NCI-H345 (cell line): Measurements from ENCODE around the gene DAPK2.
A peak's percentile ranks its signal among the peaks of the same experiment; 100 is the strongest.
"Not testable (repeated sequence)": the region's sequence is repeated elsewhere in the genome, so short reads cannot be mapped to it uniquely, and the experiment has no call there.

ENCODE experiments used
- DNase-seq: peaks from one replicate; lab custom pipeline; 2025; lab: John Stamatoyannopoulos, UW

The DAPK2 gene

DNA sequence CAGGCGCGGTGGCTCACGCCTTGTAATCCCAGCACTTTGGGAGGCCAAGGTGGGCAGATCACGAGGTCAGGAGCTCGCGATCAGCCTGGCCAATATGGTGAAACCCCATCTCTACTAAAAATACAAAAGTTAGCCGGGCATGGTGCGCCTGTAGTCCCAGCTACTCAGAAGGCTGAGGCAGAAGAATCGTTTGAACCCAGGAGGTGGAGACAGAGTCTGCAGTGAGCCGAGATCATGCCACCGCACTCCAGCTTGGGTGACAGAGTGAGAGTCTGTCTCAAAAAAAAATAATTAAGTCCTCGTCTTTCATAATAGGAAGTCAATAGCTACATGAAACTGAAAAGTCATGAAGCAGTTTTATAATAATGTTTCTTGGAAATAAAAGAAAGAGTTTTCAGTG lies 7.4 kb upstream of the DAPK2 start:
- not testable (repeated sequence) for DNase-seq

DNA sequence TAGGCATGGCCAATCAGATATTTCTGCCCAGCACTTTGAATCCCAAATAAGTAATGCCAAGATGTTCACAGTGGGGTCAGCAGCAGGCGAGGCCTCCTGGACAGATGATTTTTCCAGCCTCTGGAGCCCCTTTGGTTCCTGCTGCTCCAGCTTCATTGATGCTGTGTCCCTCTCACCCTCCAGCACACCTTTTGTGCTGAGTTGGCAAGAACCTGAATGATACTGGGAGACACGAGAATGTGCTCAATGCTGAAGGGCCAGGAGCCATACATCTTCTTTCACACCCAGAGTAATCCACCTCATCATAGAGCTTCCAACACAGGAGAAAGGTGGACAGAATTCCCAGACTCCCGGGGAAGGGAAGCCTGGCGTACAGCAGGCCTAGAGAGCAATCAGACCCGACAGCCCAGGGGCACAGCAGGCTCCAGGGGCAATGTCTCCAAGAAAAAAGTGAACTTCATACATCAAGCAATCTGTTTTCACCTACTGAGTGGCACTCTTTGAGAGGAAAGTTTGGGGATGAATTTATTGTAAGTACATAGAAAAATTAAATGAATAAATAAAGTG lies 6.7 kb upstream of the DAPK2 start:
- no peak for DNase-seq

DNA sequence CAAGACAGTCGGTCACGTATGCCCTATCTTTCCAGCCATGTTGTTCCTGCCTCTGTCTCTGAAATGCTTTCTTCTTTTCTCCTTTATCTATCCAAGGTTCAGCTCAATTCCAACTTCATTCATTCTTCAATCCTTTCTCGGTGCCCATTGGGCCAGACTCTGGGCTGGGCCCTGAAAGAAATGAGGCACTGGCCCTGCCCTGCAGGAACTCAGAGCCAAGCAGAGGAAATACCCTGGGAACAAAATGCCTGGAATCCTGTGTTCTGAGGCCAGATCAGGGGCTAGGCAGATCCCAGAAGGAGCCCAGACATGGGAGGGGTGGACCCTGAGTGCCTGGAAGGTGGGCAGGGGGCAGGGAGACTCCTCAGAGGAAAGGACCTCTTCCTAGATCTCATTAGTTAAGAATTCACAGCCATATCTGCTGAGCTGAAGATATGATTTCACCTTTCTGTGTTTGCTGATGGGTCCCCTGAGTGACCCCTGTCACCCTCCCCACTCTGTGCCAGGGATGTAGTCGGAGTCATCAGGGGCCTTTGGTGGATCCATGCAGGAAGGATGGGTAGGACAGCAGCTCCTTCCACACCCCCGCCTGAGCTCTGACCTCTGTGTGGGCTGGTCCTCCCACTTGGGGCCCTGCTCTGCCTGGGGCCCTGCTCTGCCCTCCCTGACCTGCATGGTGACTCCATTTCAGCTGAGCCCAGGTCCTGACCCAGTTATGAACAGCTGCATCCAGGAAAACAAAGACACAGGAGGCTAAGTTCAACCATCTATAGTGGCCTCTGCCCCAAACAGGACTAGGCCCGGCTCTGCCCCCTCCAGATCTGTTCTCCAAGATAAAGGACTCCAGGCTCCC lies 5.3 kb upstream of the DAPK2 start:
- DNase-seq = no peak

DNA sequence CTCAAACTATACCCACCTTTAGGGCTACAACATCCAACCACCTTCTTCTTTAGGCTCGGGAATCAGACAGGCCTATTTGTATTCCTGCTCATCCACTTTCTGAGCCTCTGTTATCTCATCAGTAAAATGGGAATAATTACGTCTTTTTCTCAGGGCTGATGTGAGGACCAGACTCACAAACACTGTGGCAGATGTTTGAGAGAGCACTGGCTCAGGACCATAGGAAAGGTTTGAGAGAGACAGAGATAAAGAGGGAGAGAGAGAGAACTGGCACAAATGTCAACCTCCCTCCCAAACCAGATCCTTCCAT lies 4.8 kb upstream of the DAPK2 start:
- no peak for DNase-seq

DNA sequence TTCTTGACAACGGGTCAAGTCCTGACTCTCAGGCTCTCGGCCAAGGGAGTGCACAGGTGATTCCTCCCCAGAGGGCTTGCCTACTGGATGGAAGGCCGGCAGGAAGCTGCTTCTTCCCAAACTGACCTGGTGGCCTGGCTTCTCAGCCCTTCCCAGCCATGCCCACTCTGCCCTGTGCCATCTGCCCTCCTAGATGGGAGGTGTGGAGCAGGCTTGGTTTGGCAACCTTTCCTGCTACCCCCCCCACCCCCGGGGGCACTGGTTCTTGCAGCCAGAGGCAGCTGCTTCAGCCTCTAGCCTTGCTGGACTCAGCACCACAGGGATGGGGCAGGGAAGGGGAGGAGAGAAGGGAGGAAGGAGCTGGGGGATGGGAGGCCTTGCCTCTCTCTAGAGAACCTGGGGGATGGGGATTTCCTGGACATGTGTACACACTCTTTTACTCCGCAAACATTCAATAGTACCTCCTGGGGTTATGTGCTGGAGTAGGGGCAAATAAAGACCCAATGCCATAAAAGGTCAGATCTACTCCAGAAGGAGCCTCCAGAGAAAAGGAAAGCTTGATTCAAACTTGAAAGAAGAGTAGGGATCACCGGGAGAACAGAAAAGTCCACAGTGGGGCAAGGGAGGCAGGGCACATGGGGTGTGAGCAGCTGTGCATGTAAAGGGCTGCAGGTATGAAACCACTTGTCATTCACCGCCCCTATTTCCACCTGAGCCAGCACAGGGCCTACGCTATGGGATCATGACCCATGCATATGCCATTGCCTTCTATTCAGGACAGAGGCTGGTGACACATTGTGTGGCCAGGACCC lies 4.2 kb upstream of the DAPK2 start:
- peak; percentile 22 for DNase-seq

DNA sequence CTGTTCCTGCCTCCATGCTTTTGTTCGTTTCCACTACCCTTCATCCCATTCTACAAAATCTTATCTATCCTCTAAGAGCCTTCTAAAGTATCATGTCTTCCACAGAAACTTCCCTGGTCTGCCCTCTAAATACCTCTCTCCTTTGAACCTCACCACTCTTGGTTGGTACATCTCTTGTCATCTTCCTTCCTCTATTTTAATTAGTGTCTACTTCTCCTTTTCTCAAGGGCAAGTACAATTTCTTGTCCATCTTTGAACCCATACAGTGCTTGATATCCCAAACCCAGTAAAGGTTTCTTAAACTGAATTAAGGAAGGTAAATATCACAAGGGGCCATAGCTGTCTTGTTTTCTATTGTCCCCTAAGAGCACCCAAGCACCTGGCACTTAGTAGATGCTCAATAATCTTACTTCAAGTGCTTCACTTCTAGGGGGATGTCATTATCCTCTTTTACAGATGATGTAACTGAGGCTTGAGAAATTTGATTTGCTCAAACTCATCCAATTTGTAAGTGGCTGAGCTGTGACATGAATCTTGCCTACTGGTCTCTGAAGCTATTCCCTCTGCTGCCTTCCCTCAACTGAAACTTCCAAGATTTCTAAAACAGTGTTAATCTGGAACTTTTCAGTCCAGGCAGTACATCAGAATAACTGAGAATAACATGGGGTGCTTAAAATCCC lies 2.6 kb upstream of the DAPK2 start:
- no peak for DNase-seq

DNA sequence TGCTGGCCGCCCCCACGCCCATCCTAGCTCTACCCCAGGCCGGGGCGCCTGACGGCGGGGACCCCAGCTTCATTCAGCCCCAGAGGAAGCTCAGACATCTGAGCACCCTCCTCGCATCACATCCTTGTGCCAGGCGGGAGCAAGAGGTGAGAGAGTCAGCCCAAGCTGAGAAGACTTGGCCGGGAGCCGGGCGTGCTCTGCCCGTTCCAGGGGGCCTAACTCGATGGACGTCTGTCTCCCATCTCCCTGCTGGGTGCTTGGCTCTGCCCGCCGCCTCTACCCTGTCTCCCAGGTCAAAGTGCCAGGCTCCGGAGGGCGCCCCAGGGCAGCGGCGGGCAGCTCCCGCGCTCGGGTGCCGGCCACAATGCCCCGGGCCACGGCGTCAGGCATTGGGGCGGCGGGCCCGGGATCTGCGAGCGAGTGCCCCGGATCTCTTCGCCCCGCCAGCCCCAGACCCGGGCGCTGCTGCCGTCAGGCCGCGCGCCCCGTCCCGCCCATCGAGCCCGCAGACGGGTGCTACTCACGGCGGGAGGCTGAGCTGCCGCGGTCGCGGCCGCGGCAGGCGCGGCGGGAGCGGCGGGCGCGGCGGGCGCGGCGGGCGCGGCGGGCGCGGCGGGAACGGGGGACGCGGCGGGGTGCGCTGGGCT lies 388 bp downstream of the DAPK2 start:
- peak; percentile 10 for DNase-seq

DNA sequence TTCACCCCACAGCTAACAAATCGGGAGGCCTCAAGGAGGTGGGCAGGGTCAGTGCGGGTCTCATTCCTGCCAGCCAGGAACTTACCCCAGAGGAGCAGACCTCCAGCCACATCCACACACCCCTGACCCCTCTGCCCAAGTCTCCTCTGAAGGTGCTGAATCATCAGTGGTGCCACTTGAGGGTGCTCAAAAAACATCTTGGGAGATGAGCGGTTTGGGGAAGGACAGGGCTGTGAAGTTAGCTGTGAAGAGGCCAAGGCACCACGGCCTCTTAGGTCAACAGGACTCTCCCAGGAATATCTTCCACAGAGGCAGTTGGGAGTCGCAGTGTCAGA lies 1.2 kb downstream of the DAPK2 start:
- no peak for DNase-seq

DNA sequence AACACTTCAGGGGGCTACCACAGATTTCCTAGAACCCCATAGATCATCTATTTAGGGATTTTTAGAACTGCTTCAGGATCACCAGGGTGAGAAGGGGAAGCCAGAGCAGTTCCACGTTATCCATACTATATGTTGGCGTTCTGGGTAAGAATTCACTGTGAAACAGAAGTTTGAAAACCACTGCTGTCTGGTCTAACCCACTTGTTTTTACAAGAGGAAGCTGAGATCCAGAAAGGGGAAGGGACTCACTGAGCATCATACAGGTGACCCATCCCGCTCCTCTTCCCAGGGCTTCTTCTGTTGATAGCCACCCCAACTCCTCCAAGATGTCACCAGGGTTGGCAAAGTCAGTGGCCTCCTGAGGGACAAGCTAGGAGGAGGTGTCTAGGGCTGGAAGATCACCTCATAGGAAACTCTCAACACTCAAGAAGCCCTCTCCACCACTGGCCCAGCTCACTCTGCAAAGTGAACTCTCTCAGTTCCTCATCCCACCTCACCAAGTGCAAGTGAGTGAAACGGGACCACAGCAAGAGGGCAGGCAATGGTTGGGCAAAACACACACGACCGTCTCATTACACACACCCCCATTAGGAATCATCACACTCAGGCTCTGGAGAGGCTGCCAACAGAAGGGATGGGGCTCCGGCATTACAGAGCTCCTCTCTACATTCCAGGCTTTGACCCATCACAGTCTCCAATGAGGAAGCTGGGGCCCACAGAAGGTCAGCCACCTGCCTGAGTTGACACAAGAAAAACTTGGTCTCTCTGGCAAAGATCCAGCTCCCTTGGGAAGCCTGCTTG lies 1.8 kb downstream of the DAPK2 start:
- DNase-seq = no peak

DNA sequence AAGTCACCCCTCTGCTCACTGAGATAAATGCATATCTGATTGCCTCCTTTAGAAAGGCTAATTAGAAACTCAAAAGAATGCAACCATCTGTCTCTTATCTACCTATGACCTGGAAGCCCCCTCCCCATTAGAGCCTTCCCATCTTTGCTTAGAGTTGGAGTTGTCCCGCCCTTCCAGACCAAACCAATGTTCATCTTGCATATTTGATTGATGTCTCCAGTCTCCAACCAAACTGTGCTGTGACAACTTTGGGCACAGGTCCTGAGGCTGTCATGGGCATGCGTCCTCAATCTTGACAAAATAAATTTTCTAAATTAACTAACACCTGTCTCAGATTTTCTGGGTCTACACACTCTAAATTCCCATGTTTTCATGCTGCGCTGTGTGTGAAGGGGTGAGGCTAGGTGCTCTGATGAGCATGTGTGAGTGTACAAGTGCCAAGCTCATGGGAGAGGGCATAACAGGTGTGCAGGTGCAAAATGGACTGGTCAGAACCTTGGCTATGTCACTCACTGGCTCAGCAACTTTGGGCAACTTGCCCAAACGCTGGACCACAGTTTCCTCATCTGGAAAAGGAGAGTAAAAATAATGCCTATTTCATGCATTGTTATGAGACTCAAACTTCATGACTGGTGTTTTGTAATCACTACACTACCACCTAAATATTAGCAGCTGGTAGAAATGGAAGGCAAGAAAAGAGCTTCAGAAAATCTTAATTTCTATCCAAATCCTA lies 7.2 kb downstream of the DAPK2 start:
- no peak for DNase-seq

DNA sequence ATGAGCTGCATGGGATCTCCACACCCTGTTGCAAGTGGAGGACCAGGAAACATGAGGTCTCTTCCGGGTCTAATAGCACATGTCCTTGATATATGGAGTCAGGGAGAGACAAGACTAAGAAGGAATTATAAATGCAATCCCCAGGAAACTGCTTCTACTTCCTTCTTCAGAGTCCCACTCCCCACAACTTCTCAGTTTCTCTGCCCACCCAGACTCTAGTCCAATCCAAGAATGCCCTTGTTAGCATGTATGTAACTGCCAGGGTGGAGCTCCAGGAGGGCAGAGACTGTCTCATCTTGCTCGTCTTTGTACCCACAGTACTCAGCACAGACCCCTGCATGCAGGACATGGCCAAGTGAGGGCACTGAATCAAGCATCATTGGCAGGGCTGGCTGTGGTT lies 8.3 kb downstream of the DAPK2 start:
- DNase-seq = no peak

DNA sequence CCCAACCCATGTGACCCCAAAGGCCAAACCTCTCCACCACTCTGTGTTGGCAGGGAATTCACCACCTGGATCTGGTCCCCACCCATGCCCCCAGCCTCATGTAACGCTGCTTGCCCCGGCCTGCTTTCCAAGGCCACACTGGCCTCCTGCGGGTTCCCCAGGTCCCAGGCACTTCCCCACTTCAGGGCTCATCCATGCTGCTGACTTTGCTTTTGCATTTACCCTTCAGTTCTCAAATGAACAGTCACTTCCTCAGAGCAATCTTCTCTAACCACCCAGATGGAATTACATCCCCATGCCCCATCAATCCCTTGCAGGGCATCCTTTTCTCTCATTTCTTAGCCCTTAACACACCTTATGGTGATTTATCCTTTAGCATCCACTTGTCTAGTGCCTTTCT lies 9.2 kb downstream of the DAPK2 start:
- no peak for DNase-seq

DNA sequence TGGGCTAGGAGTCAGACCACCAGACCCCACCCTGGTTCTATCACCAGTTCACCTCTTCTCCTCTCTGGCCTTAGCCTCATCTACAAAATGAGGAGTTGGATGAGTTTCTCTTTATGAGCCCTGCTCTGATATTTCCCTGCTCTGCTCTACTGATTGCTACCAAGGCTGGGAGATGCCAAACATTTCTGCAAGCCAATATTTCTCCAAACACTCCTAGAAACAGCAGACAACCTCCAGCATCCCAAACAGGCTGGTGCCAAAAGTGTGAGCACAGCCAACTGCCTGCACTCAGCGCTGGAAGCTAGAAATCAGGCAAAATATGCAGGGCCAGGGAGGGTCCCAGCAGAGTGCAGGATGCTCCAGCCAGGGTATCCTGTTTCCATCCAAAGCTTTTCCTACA lies 10.8 kb downstream of the DAPK2 start:
- no peak for DNase-seq

DNA sequence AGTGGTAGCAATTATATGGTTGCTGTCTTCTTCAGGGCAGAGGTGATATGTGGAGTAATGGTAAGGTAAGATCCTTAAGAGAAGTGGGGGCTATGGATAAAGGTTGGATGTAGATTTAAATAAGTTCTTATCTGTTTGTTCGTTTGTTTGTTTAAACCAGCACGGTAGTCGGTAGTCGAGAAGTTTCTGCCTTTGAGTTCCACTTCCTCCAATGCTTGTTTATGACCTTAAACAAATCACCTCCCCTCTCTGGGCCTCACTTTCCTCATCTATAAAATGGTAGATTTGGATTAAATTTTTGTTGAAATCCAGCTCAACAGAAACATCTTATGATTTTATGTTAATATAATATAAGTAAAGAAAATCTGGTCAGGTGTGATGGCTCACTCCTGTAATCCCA lies 11.8 kb downstream of the DAPK2 start:
- DNase-seq = no peak

DNA sequence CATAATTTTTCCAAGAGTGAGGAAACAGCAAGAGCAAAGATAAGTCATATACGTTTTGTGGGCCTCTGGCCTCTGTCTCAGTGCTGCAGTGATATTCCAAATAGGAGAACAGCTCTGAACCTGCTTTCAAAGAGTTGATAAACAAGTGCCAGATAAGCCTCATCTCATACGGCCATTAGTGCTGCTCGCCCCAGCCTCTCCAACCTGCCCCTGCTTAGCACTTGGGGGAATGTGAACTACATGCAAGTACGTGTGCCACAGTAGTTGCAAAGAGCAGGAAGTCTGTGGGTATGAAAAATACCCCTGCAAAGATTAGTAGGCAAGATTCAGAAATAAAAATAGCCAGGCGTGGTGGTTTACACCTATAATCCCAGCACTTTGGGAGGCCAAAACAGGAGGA lies 14.0 kb downstream of the DAPK2 start:
- DNase-seq = no peak

DNA sequence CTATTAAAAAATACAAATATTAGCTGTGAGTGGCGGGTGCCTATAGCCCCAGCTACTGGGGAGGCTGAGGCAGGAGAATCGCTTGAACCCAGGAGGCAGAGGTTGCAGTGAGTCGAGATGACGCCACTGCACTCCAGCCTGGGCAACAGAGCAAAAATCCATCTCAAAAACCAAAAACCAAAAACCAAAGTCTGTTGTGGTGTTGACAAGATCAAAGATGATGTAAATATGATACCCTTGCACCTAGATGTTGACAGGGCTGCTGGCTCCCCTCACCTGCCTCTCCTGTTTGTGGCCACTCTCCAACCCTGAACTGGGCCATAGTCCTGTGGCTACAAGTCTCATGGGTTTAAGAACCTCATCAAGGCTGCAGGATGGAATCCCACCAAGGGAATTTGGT lies 16.2 kb downstream of the DAPK2 start:
- DNase-seq = no peak

DNA sequence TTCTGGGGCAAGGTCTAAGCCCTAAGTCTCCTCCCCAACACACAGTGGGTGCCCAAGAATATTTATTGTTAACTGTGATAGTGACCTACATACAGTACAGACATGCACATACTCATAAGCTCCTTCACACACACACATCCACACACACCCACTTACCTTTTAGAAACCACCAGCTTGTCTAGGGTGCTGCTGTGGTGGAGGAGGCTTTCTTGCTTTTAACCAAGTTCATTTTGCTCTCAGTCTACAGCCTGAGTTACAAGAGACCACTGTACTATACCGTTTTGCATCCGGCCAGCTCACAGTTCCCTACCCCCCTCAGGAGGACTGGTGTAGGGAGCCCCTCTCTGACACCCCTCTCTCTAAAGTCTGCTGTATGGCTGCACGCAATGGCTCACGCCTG lies 16.7 kb downstream of the DAPK2 start:
- no peak for DNase-seq

DNA sequence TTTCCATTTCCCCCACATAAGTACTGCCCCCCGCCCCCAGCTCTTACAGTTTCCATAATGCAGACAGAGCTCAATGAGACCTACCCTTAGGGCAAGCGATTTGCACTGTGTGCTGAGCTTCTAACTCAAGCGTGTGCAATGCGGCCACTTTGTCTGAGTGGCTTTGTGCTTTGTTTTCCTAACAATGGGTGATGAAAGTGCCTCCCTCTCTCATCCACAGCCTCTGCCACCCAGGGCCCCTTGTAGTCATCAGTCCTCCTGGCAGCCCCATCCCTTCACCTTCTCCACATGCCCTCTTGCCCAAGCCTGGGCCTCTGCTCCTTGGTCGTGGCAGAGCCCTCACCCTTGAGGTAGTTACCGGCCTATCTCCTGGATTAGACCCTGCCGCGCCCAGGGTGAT lies 17.2 kb downstream of the DAPK2 start:
- peak; percentile 59 for DNase-seq

DNA sequence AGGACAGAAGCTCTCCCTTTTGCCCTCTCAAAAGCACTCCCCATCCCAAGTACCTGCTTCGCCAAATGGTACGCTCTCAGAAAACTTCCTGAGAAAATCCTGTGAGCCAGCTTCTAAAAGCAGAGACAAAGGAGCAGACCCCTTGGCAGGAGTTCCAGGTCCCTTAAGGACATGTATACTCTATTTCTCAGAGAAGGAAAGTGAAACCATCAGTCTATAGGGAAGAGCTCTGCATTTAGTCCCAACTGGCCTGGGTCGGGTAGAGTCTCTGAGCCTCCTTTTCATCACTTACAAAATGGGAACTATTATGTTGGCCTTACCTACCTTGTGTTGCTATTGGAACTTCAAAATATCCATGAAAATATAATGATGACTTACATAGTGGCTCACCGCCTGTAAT lies 19.7 kb downstream of the DAPK2 start:
- DNase-seq = no peak

DNA sequence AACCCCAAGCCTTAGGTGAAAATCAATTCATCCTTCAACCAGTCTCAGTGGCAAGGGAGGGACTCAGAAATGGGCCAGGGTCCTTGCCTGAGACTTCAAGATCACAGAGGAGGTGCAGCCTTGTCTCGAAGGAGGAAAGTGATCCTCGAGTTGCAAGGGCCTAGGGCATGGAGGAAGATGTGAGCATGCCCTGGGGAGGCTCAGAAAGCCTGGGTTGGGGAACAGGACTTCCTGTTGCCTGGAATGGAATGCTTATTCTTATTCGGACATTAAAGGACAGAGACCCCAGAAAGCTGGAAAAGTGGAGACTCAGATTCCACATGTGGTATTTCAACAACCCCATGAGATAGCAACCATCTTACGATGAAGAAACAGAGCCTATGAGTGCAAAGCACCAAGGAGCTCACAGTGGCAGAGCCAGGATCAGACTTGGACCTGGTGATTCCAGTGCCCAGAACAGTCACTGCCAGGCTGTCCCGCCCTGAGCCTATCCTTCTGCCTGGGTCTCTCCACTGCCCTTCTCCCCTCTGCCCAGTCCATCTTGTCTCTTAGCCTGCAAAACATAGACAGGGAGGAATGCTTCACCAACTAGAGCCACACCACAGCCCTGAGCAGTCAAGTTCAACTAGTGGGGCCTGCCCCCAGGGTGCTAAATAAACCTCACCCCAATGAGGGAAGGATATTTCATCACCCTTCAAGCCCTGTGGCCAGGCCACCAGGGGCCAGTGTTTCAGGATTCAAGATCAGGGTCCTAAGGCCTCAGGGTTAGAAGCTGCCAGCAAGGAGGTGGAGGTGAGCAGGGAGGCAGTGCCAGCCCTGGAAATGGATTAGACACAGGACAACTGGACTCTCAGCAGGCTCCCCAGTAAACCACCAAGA lies 21.9 kb downstream of the DAPK2 start:
- no peak for DNase-seq
